NCI-H774 (cell line): ENCODE measurements around the gene HSF5.
"Not testable (repeated sequence)": the region's sequence is repeated elsewhere in the genome, so short reads cannot be mapped to it uniquely, and the experiment has no call there.

ENCODE experiments used
- DNase-seq: peaks from one replicate; lab custom pipeline; 2025; lab: John Stamatoyannopoulos, UW

The HSF5 gene

GRCh38 chr17:58481798-58482197, 6.4 kb downstream of the HSF5 start:
- not testable (repeated sequence) for DNase-seq

DNA sequence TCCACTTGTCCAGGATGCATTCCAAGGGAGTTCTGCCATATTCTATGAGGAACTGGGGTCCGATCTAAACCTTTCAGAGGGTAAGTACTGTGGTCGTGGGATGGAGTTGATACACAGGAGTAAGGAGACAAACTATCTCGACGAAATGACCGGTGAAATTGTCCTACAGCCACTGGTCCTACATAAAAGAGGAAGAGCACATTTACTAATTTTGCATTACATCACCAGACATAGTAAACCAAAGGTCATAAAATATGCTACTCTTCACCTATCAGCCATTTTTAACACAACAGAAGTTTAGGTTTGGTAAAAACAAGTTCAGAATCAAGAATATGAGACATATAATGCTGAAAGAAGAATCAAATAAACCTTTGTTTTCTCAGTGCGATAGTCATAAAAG, 8.1 kb downstream of the HSF5 start:
- DNase-seq: no peak

- no peak for DNase-seq
Measured at GRCh38 chr17:58476812-58477211, 11.4 kb downstream of the HSF5 start.

DNA sequence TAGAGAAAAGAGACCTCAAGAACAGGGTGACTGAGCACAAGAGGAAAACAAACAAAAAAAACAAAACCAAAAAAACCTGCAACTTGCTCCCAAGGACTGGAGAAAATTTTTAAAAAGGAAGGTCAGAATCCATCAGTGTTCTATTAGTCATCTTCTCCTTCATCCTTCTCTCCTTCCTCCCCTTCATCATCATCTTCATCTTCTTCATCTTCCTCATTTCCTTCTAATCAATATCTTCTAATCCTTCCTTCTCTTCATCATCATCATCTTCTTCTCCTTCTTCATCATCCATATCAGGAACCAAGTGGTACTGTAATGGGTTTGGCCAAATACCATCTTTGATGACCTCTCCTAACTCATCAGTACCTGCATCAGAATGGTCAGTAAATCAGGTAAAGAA, 12.2 kb downstream of the HSF5 start:
- DNase-seq: no peak

DNA sequence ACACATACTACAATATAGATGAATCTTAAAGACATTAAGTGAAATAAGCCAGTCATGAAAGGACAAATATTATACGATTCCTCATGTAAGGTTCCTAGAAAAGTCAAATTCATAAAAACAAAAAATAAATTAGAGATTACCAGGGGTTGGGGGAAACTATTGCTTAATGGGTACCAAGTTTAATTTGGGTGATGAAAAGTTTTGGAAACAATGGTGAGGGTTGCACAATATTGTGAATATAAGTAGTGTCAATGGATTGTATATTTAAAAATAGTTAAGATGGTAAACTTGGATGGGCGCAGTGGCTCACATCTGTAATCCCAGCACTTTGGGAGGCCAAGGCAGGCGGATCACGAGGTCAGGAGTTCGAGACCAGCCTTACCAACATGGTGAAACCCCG, 17.9 kb downstream of the HSF5 start:
- DNase-seq: no peak

DNA sequence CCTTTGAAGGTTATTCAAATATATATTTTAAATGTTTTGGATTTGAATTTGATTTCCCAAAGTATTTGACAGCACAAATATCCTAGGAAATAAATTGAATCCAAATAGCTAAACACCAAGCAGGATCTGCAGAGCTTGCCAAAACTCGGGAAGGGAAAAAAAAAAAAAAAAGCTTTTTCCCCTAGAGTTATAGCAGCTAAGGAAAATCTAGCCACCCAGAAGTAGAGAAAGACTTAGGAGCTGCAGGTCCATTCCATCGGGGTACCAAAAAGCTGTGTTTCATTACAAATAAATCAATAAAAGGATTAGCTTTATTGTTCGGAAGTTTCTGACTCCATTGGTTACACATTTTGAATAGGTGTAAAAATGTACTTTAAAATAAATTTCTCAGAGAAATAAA, 19.3 kb downstream of the HSF5 start:
- DNase-seq: no peak

GRCh38 chr17:58455491-58455890, 32.7 kb downstream of the HSF5 start:
- no peak for DNase-seq

GRCh38 chr17:58452738-58453137, 35.5 kb downstream of the HSF5 start:
- DNase-seq: no peak

DNA sequence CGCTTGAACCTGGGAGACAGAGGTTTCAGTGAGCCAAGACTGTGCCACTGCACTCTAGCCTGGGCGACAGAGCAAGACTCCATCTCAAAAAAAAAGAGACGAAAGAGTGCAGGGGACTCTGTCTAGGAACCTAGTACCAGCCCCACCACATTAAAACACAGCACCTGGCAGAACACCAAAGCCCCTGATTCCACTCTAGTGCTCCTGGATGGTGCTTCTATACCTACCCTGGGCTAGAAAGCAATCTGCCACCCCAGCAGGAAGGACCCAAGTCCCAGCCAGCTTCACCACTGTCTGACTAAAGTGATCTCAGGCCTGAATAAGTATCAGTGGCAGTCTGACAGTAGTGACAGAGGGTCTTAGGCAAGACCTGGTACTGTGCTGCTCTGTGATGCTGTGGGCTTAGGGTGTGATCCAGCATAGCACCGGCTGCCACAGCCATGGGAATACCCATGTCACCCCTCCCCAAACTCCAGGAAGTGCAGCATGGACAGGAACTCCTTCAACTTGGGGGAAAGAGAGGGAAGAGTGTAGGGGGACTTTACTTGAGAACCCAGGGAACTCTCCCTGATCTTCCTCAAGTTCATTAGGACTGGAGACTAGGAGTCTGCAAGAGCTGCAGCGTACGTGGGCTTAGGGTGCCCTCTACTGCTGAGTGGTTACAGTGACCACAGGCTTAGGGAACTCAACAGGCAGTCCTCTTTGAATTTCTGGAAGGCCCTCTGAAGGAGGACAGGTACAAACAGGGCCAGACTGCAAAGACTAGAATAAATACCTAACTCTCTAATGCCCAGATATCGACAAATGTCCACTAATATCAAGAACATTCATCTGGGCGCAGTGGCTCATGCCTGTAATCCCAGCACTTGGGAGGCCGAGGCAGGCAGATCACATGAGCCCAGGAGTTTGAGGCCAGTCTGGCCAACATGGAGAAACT, 40.9 kb downstream of the HSF5 start:
- peak; percentile 75 for DNase-seq

DNA sequence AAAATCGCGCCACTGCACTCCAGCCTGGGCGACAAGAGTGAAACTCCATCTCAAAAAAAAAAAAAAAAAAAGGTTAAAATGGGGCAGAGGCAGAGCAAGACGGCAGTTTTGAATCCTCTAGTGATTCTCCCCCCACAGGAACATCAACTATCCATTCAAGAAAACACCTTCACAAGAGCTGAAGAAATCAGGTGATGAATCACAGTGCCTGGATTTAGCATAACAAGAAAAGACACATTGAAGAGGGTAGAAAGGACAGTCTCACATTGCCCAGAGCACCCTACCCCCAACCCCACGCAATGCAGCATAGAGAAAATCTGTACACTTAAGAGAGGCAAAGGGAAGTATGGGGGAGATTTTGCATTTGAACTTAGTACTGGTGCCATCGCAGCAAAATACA, 42.1 kb downstream of the HSF5 start:
- DNase-seq: no peak

DNA sequence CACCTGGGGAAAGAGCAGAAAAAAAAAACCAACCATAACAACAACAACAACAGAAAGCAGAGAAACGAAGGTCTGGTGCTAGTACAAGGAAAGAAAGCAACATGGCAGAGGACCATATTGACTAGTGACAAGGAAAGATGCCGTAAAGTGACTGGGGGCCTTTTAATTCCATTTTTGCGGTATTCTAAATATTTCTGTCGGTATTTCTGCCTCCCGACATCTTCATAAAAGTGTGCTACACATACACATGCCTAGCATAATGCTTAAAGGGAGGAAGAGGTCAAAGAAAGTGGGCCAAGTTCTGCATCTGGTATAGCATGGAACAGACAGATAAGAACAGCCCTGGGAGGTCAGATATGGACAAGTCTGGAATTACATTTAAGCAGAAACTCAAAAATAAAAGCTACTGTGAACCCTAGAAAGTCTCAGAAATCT, 51.4 kb downstream of the HSF5 start:
- no peak for DNase-seq

GRCh38 chr17:58436245-58436644, 52.0 kb downstream of the HSF5 start:
- DNase-seq: no peak

- no peak for DNase-seq
Measured at GRCh38 chr17:58432806-58433573, 55.2 kb downstream of the HSF5 start.

- no peak for DNase-seq
Measured at GRCh38 chr17:58427807-58428206, 60.4 kb downstream of the HSF5 start.

GRCh38 chr17:58421711-58422110, 66.5 kb downstream of the HSF5 start:
- DNase-seq: no peak

DNA sequence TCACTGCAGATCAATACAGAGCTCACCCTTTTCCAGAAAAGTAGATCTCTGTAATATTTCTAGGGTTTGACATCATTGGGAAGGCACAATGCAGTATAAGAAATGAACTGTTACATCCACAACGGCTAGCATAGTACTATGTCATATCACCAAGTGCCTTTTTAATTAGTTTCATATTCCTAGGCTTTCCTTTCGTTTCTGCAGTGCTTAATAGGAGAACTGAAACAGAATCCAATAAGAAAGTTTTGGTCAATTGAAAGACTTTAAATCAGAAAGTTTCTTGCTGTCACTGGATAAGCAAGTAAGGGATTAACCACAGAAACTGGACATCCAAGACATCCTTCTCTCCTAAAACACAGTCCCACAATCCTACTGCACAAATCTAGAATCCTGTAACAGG, 67.4 kb downstream of the HSF5 start:
- DNase-seq: no peak

GRCh38 chr17:58417300-58418092, 70.7 kb downstream of the HSF5 start, which contains the start of gene RNF43:
RNF43 (minus strand) TSS chr17:58417534; CDS start chr17:58415577, 1,957 bp downstream.
- peak; percentile 98 for DNase-seq

DNA sequence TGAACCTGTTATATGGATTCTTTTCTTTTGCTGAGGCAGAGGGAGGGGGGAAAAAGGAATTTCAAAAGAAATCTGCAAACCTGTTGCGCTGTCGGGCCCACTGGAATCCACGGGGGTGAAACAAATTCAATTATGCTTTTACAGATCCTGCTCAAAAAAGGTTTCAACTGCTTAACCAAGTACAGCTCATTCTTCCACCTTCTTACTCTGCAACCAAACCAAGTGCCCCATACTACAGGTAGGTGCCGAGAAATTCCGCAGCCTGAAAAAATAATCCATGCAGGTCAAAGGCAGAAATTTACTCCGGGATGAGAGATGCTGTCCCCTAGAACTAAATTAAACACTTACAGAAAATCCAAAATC, 71.3 kb downstream of the HSF5 start:
- no peak for DNase-seq

DNA sequence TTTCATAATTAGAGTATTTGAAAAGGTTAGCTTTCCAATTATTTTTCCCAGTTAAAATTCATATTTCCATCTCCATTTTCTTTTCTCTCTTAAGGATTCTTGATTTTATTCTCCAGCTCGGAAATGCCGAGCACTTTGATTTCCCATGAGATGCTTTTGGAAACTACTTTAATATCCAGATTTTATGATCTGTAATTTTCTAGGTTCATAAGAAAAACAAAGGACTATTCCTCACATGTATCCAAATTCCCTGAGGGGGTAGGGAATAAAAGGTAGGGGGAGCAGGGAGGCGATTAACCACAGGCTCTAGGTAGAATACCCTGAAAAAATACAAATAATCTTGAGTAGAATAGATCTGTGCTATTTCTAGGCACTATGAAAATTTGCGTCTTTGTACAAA, 71.8 kb downstream of the HSF5 start:
- no peak for DNase-seq

DNA sequence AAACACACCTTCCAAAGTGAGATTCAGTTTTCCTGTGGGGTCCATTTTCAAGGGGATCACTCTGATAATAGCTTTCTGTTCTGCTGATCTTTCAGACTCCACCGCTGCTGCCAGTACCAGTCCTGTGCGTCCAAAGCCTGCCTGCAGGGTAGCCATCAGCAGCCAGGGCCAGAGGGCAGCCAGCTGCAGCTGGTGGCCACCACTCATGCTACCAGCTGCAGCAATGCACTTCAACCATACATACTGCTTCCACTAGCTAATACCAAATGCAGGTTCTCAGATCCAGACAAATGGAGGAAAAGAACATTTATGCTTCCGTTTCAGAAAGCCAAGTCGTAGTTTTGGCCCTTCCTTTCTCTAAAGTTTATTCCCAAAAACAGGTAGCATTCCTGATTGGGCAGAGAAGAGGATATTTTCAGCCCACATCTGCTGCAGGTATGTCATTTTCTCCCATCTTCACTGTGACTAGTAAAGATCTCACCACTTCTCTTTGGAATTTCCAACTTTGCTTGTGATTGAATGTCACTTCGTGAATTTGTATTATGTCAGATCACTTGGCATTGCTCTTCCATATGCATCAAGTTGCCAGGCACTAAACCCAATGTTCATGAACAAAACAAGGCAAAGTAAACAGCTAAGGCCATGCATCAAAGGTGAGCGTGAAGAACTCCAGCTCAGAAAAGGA, 72.7 kb downstream of the HSF5 start:
- peak; percentile 62 for DNase-seq

DNA sequence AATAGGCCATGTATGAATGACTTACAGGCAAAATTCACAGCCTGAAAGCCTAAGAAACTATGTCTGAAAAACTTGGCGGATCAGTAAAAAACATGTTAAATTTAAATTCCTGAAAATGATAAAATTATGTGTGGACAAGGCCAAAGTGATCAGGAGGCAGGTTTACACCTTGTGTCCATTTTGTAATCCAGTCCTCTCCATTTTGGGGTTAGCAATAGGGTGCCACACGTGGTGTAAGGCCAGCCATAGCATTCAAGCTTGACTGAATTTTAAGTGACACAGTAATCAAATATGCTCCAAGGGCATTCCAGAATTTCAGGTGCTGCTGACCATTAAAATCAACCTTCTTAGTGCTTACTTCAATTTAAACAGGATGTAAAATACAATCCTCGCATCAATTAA, 73.6 kb downstream of the HSF5 start:
- peak; percentile 42 for DNase-seq

GRCh38 chr17:58413684-58414083, 74.5 kb downstream of the HSF5 start:
- peak; percentile 23 for DNase-seq
